GM12892 (cell line): ENCODE data around the gene SH3TC2.

Experiments used
- POLR2A ChIP-seq: IDR thresholded peaks from 2 replicates; pipeline ENCODE4 v1.6.1; 2011; ENCODE audit warnings: low read depth, low read length, control low read depth
- POLR2AphosphoS5 ChIP-seq: IDR thresholded peaks from 2 replicates; pipeline ENCODE4 v1.6.1; 2011; ENCODE audit warnings: low read depth, low read length, control low read depth

GRCh38 chr5:149011728-149012127, 51.1 kb downstream of the SH3TC2 start:
- no peak for TF ChIP-seq POLR2A
- TF ChIP-seq POLR2AphosphoS5: no peak
